NT2/D1 (cell line): ENCODE data around the gene NAT9.

Experiments
- SUZ12 ChIP-seq: IDR thresholded peaks from 2 replicates; pipeline ENCODE4 v1.6.1; 2011; ENCODE audit not compliant: insufficient read length, insufficient read depth; ENCODE audit errors: extremely low read depth
- YY1 ChIP-seq: IDR thresholded peaks from 2 replicates; pipeline ENCODE4 v1.6.1; 2011; ENCODE audit not compliant: insufficient read length, insufficient read depth
- ZNF274 ChIP-seq: IDR thresholded peaks from 2 replicates; pipeline ENCODE4 v1.6.1; 2011; ENCODE audit warnings: mild to moderate bottlenecking, low read depth, low read length

GRCh38 chr17:74782571-74782970, 6.4 kb upstream of the NAT9 start:
- TF ChIP-seq ZNF274 (no peak), YY1 (no peak), SUZ12 (no peak)
